GM19328 (cell line): ENCODE measurements around the gene A1BG.

Experiments
- ATAC-seq: cut with Tn5 transposase; IDR thresholded peaks from one replicate; pipeline ENCODE4 v1.9.1; 2021; ENCODE audit warnings: mild to moderate bottlenecking, moderate library complexity; ENCODE audit not compliant: unreplicated experiment

The A1BG gene

DNA sequence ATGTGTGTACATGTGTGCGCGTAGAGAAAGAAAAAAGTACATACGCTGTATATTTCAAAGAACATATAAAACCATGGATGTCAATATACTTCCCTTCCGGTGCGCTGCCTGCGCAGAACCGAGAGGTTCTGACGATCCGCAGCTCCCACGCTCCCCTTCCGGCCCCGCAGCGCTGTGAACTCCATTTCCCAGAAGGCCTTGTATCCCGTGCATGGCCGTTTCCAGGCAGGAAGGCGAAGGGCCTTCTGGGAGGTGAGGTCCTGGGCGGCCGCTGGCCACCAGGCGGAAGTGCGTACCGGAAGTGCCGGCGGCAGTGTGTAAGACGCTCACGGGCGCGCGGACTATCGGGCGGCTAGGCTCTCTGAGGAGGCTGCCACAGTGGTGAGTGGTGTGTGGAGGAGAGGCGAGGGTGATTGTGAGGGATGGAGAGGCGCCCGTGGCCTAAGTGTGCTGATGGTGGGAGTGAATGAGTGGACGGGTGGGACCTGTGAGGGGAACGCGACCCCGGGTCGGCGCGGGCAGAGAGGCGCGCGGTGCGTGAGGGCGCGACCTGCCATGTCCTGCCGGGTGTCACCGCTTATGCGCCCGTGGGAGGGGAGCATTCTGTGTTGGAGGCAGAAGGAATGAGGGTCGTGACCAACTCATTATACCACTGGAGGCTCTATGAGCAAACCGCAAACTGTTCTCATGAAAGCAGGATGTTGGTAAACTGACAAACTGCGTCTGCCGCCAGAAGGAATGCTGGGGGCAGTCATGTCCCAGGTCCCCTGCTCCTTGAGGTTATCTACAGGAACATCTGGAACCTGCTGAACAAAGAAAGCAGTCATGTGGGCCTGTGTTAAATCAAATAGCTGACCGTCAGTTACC lies 48.0 kb downstream of the A1BG start, which contains the start of gene ERVK3-1:
Gene ERVK3-1, plus strand, starts transcription at position 313 of the 867 bp plus-strand sequence. CDS start 6,792 bp downstream, outside the sequence.
- ATAC-seq, result peak; percentile 96

DNA sequence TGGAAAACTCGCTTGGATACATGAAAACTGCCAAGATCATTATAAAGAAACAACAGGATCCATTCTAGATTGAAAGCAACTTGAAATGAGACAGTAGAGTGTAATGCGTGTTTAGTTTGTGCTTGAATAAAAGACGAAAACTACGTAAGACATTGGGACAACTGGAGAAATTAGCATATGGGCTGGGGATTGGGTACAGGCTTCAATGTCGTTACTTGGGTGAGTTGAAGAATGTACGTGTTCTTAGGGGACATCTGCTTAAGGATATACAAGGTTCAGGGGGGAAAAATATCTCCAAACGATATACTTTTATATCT lies 48.6 kb downstream of the A1BG start:
- no peak for ATAC-seq

- ATAC-seq, result no peak
Observed at GRCh38 chr19:58304255-58304654, 49.0 kb downstream of the A1BG start.

DNA sequence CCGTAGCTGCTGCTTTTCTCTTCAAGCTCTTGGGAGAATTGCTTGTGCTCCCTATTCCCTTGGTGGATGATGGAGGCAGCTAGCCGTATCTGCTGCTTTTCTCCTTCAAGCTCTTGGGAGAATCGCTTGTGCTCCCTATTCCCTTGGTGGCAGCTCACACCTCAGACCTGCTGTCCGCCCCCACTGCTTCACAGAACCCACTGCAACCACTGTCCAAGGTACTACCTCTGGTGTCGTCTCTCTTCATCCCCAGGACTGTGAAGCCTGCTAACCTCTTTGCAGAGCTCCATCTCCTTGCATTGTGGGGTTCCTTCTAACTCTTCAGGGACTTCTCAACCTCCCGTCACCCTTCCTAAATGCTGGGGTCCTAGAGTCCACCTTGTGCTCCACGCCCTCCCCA lies 52.7 kb downstream of the A1BG start:
- ATAC-seq, result no peak

- ATAC-seq, result no peak
Observed at GRCh38 chr19:58296104-58296503, 57.2 kb downstream of the A1BG start.
